Suprapubic skin (tissue), 3 donors: ENCODE data around the gene RAB19.

ENCODE experiments used
- CTCF ChIP-seq, 2 donors: fragments of 200-600 bp in 1 of 2; fragments of 450-650 bp in 1 of 2; sonication (generic) in 1 of 2; IDR thresholded peaks; one replicate each; pipeline ENCODE4 v1.5.1; 2016 to 2019; ENCODE audit warnings: antibody characterized with exemption in 2 of 2, mild to moderate bottlenecking in 1 of 2, moderate library complexity in 1 of 2
- EP300 ChIP-seq: sonication (generic); formaldehyde crosslinking; IDR thresholded peaks from one replicate; pipeline ENCODE4 v1.6.1; 2017; ENCODE audit warnings: antibody characterized with exemption

- no peak for TF ChIP-seq EP300
- no peak for TF ChIP-seq CTCF (IDR thresholded peaks at IDR 0.05)
Observed at GRCh38 chr7:140448781-140449480, 45.1 kb downstream of the RAB19 start.
